Right renal cortex interstitium (tissue), 3 donors: ENCODE measurements around the gene WFDC9. TPM values are rescaled to one million over a fixed set of nuclear protein-coding genes. Genes with fewer than 3 reads are reported as not detected.
"Not testable (repeated sequence)": the region's sequence is repeated elsewhere in the genome, so short reads cannot be mapped to it uniquely, and the experiment has no call there.

Experiments used
- DNase-seq, 3 donors: peaks; one replicate each; pipeline ENCODE4 v3.0.0-alpha.2; 2013; ENCODE audit warnings: low read depth in 3 of 3, low spot score in 2 of 3
- polyA plus RNA-seq, 3 donors: library from polyadenylated mRNA; unstranded; fragments of 120-200 nt; gene quantifications; one replicate each; pipeline ENCODE4 v1.2.1, GENCODE V29; 2013; ENCODE audit not compliant: insufficient read length in 3 of 3

WFDC9 gene
- polyA plus RNA-seq, 3 donors = not detected

DNA sequence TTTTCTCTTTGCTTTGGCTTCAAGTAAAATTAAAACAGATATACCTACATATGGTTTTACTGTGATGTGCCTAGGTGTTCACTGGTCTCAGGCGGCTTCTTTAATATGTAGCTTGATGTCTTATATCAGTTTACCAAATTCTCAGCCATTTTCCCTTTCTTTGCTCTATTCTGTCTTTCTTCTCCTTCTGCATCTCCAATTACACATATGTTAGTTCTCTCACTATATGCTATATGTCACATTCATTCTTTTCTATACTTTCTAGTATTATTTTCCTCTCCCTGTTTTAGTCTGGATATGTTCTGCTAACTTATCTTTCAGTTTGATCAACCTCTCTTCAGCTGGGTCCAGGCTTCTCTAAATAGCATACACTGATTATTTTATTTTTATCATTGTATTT, 37.6 kb downstream of the WFDC9 start:
- DNase-seq = no peak

DNA sequence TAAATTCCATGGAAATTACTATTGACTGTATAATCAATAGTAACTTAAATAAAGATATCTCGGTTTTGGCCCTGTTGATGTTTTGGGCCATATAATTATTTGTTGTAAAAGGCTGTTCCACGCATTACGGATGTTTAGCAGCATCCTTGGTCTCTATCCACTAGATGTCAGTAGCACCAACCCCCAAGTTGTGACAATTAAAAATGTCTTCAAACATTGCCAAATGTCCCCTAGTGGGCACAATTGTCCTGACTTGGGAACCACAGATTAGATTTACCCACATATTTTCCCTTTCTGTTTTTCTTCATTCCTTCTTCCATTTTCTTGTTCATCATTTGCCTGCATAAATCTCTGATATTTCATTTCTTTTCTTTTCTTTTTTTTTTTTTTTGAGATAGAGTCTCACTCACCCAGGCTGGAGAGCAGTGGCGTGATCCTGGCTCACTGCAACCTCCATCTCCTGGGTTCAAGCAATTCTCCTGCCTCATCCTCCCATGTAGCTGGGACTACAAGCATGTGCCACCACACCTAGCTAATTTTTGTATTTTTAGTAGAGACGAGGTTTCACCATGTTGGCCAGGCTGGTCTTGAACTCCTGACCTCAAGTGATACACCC, 38.4 kb downstream of the WFDC9 start:
- DNase-seq = no peak

GRCh38 chr20:45589725-45590124, 41.4 kb downstream of the WFDC9 start:
- DNase-seq = no peak

DNA sequence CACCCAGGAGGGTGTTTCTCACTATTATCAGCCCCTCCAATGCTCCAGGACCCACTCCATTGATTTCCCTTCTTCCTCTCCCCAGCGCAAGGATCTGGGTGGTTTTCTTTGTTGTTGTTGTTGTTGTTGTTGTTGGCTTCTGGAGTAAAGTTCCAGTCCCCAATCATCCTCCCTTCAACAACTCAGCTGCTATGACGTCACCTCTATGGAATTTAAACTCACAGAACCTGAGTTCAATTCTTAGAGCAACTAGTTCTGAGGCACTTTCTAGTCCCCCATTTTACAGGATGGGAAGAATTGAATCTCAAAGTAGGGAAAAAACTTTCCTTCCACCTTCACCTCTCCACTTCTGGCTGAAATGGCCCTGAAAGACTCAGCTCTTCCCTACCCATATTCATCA, 42.3 kb downstream of the WFDC9 start:
- DNase-seq = no peak

DNA sequence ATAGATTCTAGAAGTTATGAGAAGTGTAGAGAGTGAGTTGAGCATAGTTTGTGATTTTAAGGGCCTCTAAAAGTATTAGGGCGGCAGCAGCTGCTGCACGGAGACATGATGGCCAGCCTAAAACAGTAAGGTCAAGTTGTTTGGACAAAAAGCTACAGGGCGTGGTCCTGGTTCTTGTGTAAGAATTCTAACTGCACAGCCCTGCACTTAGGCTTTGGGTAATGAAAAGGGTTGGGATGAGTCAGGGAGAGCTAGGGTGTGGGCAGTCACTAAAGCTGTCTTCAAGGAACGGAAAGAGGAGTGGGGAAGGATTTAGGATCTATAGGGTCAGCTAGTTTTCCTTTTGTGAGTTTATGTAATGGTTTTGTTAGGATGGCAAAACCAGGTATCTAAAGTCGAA, 45.1 kb downstream of the WFDC9 start:
- DNase-seq = not testable (repeated sequence)

DNA sequence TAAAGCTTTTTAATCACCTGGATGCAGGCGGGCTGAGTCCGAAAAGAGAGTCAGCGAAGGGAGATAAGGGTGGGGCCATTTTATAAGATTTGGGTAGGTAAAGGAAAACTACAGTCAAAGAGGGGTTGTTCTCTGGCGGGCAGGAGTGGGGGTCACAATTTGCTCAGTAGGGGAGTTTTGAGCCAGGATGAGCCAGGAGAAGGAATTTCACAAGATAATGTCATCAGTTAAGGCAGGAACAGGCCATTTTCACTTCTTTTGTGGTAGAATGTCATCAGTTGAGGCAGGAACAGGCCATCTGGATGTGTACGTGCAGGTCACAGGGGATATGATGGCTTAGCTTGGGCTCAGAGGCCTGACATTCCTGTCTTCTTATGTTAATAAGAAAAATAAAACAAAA, 46.8 kb downstream of the WFDC9 start:
- not testable (repeated sequence) for DNase-seq

DNA sequence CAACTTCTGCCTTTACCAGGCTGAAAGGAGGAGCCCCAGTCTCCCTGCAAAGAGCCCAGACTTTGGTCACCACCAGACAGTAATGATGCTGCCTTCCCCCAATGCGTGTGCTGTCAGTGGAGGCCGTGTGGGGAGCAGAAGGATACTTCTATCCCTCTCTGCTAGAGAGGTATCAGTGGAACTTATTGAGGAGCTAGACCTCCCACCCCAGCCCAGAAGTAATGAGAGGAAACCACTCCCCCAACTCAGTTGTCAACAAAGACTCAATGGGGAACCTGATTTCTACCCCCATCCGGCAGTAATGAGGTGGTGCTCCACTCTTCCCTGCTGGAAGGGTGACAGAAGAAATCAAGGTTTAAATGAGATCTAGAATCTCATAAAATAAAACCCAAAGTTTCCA, 47.6 kb downstream of the WFDC9 start:
- no peak for DNase-seq

GRCh38 chr20:45581702-45582101, 49.4 kb downstream of the WFDC9 start:
- DNase-seq = no peak

DNA sequence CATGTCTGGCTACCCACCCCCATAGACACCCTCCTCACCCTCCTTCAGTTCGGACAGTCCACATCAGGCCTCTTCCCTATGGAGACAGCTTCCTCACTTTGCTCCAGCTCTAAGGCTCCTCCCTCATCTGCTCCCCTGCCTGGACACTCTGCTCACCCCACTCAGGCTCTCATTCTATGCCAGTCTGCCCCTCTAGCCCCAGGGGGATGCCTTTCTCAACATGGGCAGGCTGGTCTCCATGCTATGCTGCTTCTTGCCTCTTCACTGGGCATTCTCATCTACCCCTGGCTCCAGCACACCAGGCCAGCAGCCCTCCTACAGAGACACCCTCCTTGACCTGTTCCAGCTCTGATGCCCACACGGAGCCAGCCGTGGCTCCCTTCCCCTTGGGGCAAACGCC, 51.9 kb downstream of the WFDC9 start, which contains the start of gene WFDC8:
Gene WFDC8 (minus strand): TSS at position 101 of the 400 bp plus-strand sequence. CDS start 37 bp downstream, at position 64.
- no peak for DNase-seq

- DNase-seq = no peak
Observed at GRCh38 chr20:45578231-45578630, 52.9 kb downstream of the WFDC9 start.

- peak in 1 of 3 donors; percentile 10 for DNase-seq
Observed at GRCh38 chr20:45576995-45577394, 54.1 kb downstream of the WFDC9 start.

DNA sequence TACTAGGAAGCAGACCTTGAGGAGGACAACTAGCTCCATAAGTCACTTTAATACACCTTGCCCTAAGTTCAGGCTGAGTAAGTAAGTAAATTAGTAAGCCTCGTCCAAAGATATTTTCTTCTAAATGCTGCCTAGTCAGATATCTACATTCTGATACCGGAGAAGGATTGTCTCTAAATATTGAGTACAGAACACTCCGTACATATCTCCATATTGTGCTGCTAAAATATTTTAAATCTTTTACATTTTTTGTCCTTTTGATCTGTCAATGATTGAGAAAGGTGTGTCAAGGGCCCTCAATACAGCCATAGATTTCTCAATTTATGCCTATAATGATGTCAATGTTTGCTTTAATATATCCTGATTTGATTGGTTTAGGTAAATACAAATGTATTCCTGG, 55.2 kb downstream of the WFDC9 start:
- DNase-seq = no peak

- not testable (repeated sequence) for DNase-seq
Observed at GRCh38 chr20:45569650-45570049, 61.4 kb downstream of the WFDC9 start.

DNA sequence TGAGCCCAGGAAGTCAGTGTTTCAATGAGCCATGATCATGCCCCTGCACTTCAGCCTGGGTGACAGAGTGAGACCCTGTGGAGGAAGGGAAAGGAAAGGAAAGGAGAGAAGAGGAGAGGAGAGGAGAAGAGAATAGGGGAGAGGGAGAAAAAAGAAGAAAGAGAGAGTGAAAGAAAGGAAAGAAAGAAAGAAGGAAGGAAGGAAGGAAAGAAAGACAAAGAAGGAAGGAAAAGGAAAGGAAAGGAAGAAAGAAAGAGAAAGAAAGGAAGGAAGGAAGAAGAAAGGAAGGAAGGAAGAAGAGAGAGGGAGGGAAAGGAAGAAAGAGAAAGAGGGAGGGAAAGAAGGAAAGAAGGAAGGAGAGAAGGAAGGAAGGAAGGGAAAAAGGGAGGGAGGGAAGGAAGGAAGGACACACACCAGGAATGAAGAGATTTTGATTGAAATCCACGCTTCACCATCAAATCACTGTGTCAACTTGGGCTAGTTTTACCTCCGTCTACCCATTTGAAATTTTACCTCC, 66.3 kb downstream of the WFDC9 start:
- DNase-seq = no peak

Other genes starting within 250 kb of the WFDC9 start
- 10 to 100 TPM; 25.0 to 31.1 (median 27.0) TPM for gene DBNDD2, start 223.0 kb downstream of the WFDC9 start, polyA plus RNA-seq
- 100 to 1,000 TPM in 1 of 3 donors, 10 to 100 TPM in 2; 90.8 to 101 (median 97.5) TPM for gene PIGT, start 215.1 kb downstream of the WFDC9 start, polyA plus RNA-seq
- gene WFDC2, start 161.5 kb downstream of the WFDC9 start, polyA plus RNA-seq = 100 to 1,000 TPM; 141 to 180 (median 177) TPM
- not detected for gene SPINT3, start 115.7 kb downstream of the WFDC9 start, polyA plus RNA-seq
- under 1 TPM in 1 of 3 donors, not detected in 2; 0.19 TPM for gene WFDC6, start 91.8 kb downstream of the WFDC9 start, polyA plus RNA-seq
- gene EPPIN, start 83.9 kb downstream of the WFDC9 start, polyA plus RNA-seq = under 1 TPM; 0.10 to 0.36 (median 0.32) TPM
- gene WFDC8, start 52.0 kb downstream of the WFDC9 start, polyA plus RNA-seq = under 1 TPM in 1 of 3 donors, not detected in 2; 0.12 TPM
- gene WFDC10A, start 1.5 kb downstream of the WFDC9 start, polyA plus RNA-seq = not detected
- gene WFDC11, start 39.0 kb upstream of the WFDC9 start, polyA plus RNA-seq = not detected
- gene WFDC13, start 70.8 kb upstream of the WFDC9 start, polyA plus RNA-seq = not detected
- gene WFDC10B, start 73.7 kb upstream of the WFDC9 start, polyA plus RNA-seq = not detected
- gene SPINT4, start 91.1 kb upstream of the WFDC9 start, polyA plus RNA-seq = not detected
- gene WFDC3, start 160.6 kb upstream of the WFDC9 start, polyA plus RNA-seq = 1 to 10 TPM; 1.4 to 2.0 (median 1.9) TPM
- 10 to 100 TPM; 35.2 to 39.0 (median 35.6) TPM for gene DNTTIP1, start 160.7 kb upstream of the WFDC9 start, polyA plus RNA-seq
- 10 to 100 TPM; 62.5 to 67.2 (median 66.1) TPM for gene UBE2C, start 181.4 kb upstream of the WFDC9 start, polyA plus RNA-seq
- under 1 TPM in 2 of 3 donors, not detected in 1; 0.40 to 0.68 TPM for gene TNNC2, start 196.0 kb upstream of the WFDC9 start, polyA plus RNA-seq
- gene SNX21, start 202.5 kb upstream of the WFDC9 start, polyA plus RNA-seq = 10 to 100 TPM in 2 of 3 donors, 1 to 10 TPM in 1; 9.8 to 10.9 (median 10.3) TPM
- gene ACOT8, start 226.1 kb upstream of the WFDC9 start, polyA plus RNA-seq = 10 to 100 TPM; 18.7 to 23.7 (median 20.9) TPM
- gene ZSWIM3, start 226.3 kb upstream of the WFDC9 start, polyA plus RNA-seq = 1 to 10 TPM; 5.3 to 5.8 (median 5.6) TPM
- gene ZSWIM1, start 249.9 kb upstream of the WFDC9 start, polyA plus RNA-seq = 10 to 100 TPM; 13.4 to 16.0 (median 14.8) TPM